HFF-Myc (cell line): ENCODE measurements around the gene GCC1.
A peak's percentile ranks its signal among the peaks of the same experiment; 100 is the strongest.

Source experiments
- DNase-seq: peaks from one replicate; pipeline ENCODE4 v3.0.0-alpha.2; 2011; ENCODE audit warnings: low read depth; ENCODE audit errors: extremely low read depth
- H3K4me3 ChIP-seq: replicated peaks from 2 replicates; pipeline ENCODE4 v1.5.1; 2011; ENCODE audit warnings: low read depth, mild to moderate bottlenecking, control low read depth, low read length
- CTCF ChIP-seq: IDR thresholded peaks from 2 replicates; pipeline ENCODE4 v1.5.1; 2012; ENCODE audit warnings: mild to moderate bottlenecking, low read depth, low read length, control low read depth; ENCODE audit errors: missing control alignments

GCC1 gene, protein sequence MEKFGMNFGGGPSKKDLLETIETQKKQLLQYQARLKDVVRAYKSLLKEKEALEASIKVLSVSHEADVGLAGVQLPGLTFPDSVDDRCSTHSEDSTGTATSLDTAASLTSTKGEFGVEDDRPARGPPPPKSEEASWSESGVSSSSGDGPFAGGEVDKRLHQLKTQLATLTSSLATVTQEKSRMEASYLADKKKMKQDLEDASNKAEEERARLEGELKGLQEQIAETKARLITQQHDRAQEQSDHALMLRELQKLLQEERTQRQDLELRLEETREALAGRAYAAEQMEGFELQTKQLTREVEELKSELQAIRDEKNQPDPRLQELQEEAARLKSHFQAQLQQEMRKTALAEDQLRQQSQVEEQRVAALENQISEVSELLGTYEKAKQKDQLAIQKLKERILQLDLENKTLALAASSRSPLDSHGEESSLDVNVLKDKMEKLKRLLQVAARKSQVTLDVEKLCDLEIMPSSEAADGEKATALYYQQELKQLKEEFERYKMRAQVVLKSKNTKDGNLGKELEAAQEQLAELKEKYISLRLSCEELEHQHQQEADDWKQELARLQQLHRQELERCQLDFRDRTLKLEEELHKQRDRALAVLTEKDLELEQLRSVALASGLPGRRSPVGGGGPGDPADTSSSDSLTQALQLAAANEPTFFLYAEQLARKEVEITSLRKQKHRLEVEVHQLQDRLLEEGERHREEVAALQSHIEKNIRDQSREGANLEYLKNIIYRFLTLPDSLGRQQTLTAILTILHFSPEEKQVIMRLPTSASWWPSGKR

GRCh38 chr7:127585044-127585953, at the start of gene GCC1:
GCC1 (minus strand) TSS chr7:127585596; CDS start chr7:127585182, 414 bp downstream.
- DNase-seq = peak; percentile 43
- no peak for TF ChIP-seq CTCF

DNA sequence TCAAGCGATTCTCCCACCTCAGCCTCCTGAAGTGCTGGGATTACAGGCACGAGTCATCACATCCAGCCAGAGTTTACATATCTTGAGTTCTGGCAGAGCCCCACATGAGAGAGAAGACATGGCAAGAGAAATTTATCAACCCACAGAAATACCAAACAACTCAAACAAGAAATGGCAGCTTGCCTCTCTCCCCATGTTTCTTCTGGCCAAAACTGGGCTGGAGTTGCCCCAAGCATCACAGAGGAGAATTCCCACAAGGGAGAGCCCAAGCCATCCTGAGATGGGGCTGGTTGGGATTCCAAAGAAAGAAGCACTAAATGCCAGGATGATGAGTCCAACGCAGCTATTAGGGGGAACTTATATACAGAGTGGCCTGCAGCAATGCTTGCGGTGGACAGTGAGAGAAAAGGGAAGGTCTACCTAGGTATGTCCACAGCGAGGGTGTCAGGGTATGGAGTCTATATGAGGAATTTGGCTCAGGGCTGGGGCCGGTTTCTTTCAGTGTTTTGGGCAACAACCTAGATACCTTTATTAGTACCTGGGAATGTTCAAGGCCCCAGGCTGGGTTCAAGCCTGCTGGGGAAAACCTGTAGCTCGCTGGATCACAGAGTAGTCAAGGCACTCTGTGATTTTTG, 47.0 kb upstream of the GCC1 start:
- no peak for DNase-seq
- TF ChIP-seq CTCF = no peak
- H3K4me3 ChIP-seq = no peak overlapping the region

More at GRCh38 chr7:127585044-127585953, at the start of gene GCC1:
- peak within 1 kb of the TSS; percentile 90 for H3K4me3 ChIP-seq

GRCh38 chr7:127629268-127629854, 44.0 kb upstream of the GCC1 start:
- no peak overlapping the region for H3K4me3 ChIP-seq
- no peak for DNase-seq
- TF ChIP-seq CTCF = peak; percentile 60

- no peak overlapping the region for H3K4me3 ChIP-seq
- TF ChIP-seq CTCF = peak; percentile 10
Observed at GRCh38 chr7:127628445-127628844, 43.0 kb upstream of the GCC1 start.

GRCh38 chr7:127625331-127625730, 39.9 kb upstream of the GCC1 start:
- no peak for TF ChIP-seq CTCF
- no peak overlapping the region for H3K4me3 ChIP-seq
- DNase-seq = no peak

More at GRCh38 chr7:127628445-127628844, 43.0 kb upstream of the GCC1 start:
- DNase-seq = no peak
